Upper lobe of left lung (tissue), 6 donors: ENCODE data around the gene SP8. TPM values are rescaled to one million over a fixed set of nuclear protein-coding genes. Genes with fewer than 3 reads are reported as not detected.

ENCODE experiments used
- ATAC-seq, 2 donors: fragments of 200-7000 bp; cut with Tn5 transposase; one replicate each; pipeline ENCODE4 v1.9.1; 2022; ENCODE audit warnings: mild to moderate bottlenecking in 2 of 2, moderate library complexity in 2 of 2; ENCODE audit not compliant: low FRiP score in 2 of 2
- DNase-seq, 2 donors: peaks; one replicate each; pipeline ENCODE4 v3.0.0-alpha.2; 2019 to 2020
- H3K27ac ChIP-seq, 4 donors: fragments of 200-600 bp; sonication (generic); one replicate each; pipeline ENCODE4 v1.5.1; 2016 to 2019
- H3K27me3 ChIP-seq, 4 donors: fragments of 200-600 bp; sonication (generic); one replicate each; pipeline ENCODE4 v1.5.1; 2017 to 2019
- H3K36me3 ChIP-seq, 4 donors: fragments of 200-600 bp; sonication (generic); one replicate each; pipeline ENCODE4 v1.5.1; 2016 to 2019
- H3K4me1 ChIP-seq, 4 donors: fragments of 200-600 bp; sonication (generic); one replicate each; pipeline ENCODE4 v1.5.1; 2018 to 2019
- H3K4me3 ChIP-seq, 4 donors: fragments of 200-600 bp; sonication (generic); one replicate each; pipeline ENCODE4 v1.5.1; 2017 to 2019; ENCODE audit warnings: mild to moderate bottlenecking in 2 of 4, moderate library complexity in 1 of 4
- H3K9me3 ChIP-seq, 4 donors: fragments of 200-600 bp; sonication (generic); one replicate each; pipeline ENCODE4 v1.5.1; 2018 to 2019
- CTCF ChIP-seq, 6 experiments: fragments of 450-650 bp in 4 of 6; fragments of 200-600 bp in 2 of 6; sonication (generic) in 2 of 6; IDR thresholded peaks; one replicate each; pipeline ENCODE4 v1.5.1; 2016 to 2019; ENCODE audit warnings: antibody characterized with exemption in 6 of 6
- EP300 ChIP-seq, 4 donors: sonication (generic); formaldehyde crosslinking; IDR thresholded peaks; one replicate each; pipeline ENCODE4 v1.5.1; 2017; ENCODE audit warnings: antibody characterized with exemption in 4 of 4, control low read depth in 2 of 4
- POLR2A ChIP-seq, 4 donors: fragments of 450-650 bp; IDR thresholded peaks; one replicate each; pipeline ENCODE4 v1.5.1; 2016 to 2017; ENCODE audit warnings: antibody characterized with exemption in 4 of 4, mild to moderate bottlenecking in 2 of 4
- POLR2AphosphoS5 ChIP-seq, 2 donors: sonication (generic); formaldehyde crosslinking; IDR thresholded peaks; one replicate each; pipeline ENCODE4 v1.5.1; 2017; ENCODE audit warnings: antibody characterized with exemption in 2 of 2
- WGBS, 2 donors: methylation state at CpG; one replicate each; pipeline ENCODE4 v1.1.5; 2017 to 2018; 5-methylcytosine and 5-hydroxymethylcytosine counted together
- total RNA-seq, 6 donors: library from RNA; depleted of rRNA in 4 of 6; stranded (reverse); fragments of >200 nt in 4 of 6; gene quantifications; one replicate each; pipeline versions ENCODE4 v1.1.0 to v1.2.1, GENCODE V29; 2016 to 2021
- donor health status: DM: no; HTN: no; CAD: no; lungs with moderate emphysema.
- donor health status: DM: no; HTN: yes; CAD: no; lungs with severe emphysema.

Gene SP8
- total RNA-seq, 6 donors from 2014 or later, result not detected

GRCh38 chr7:20798081-20798693, 11.5 kb upstream of the SP8 start:
- ATAC-seq (peak; percentile 74 to 87), DNase-seq (peak; percentile 49 to 89)
- Histone ChIP-seq H3K27me3 (peaks cover 0 to 59% (median 37%) of the 10 kb centered on the region in 4 donors), H3K4me1 (peaks cover 13 to 24% (median 19%) of the 10 kb centered on the region in 4 donors), H3K9me3 (peaks cover 0 to 8% (median 0%) of the 10 kb centered on the region in 4 donors), H3K27ac (no peak overlapping the region), H3K4me3 (peak overlapping the region in 3 of 4 donors; percentile 51 to 65 (median 59)), H3K36me3 (no peaks in the 10 kb centered on the region)
- WGBS, 2 donors, result 0% methylated on average over 3 to 5 of the region's 77 CpGs
- TF ChIP-seq POLR2A (IDR thresholded peaks at IDR 0.05), result no peak

- Histone ChIP-seq H3K4me1 (peaks cover 13 to 24% (median 19%) of the 10 kb centered on the region in 4 donors), H3K4me3 (peak overlapping the region in 3 of 4 donors; percentile 51 to 65 (median 59)), H3K27me3 (peaks cover 0 to 65% (median 39%) of the 10 kb centered on the region in 4 donors), H3K9me3 (peaks cover 0 to 8% (median 0%) of the 10 kb centered on the region in 4 donors), H3K36me3 (no peaks in the 10 kb centered on the region), H3K27ac (no peak overlapping the region)
- ATAC-seq, result peak; percentile 24 to 34
- DNase-seq, result no peak
- TF ChIP-seq CTCF (IDR thresholded peaks at IDR 0.05) (no peak), EP300 (IDR thresholded peaks at IDR 0.05) (no peak), POLR2AphosphoS5 (IDR thresholded peaks at IDR 0.05) (no peak), POLR2A (IDR thresholded peaks at IDR 0.05) (no peak)
- WGBS, 2 donors, result 3 to 4% methylated on average over 23 to 30 of the region's 40 CpGs
These were observed 10.9 kb upstream of the SP8 start for GRCh38 chr7:20797462-20798080.

- ATAC-seq (no peak), DNase-seq (peak in 1 of 2 donors; percentile 45)
- TF ChIP-seq CTCF (IDR thresholded peaks at IDR 0.05) (no peak), POLR2AphosphoS5 (IDR thresholded peaks at IDR 0.05) (no peak), POLR2A (IDR thresholded peaks at IDR 0.05) (no peak), EP300 (IDR thresholded peaks at IDR 0.05) (no peak)
- H3K27me3 ChIP-seq, result peaks cover 0 to 68% (median 39%) of the 10 kb centered on the region in 4 donors
- no peak overlapping the region for H3K27ac ChIP-seq
- H3K9me3 ChIP-seq, result peaks cover 0 to 8% (median 0%) of the 10 kb centered on the region in 4 donors
- peak overlapping the region in 2 of 4 donors; percentile 59 to 65 for H3K4me3 ChIP-seq
- no peaks in the 10 kb centered on the region for H3K36me3 ChIP-seq
- peaks cover 13 to 24% (median 19%) of the 10 kb centered on the region in 4 donors for H3K4me1 ChIP-seq
- 5 to 8% methylated on average over 19 of the region's 19 CpGs for WGBS, 2 donors
These were observed 10.4 kb upstream of the SP8 start for GRCh38 chr7:20797042-20797461.

GRCh38 chr7:20796500-20796899, 9.8 kb upstream of the SP8 start:
- ATAC-seq (no peak), DNase-seq (no peak)
- Histone ChIP-seq H3K27ac (no peak overlapping the region), H3K36me3 (no peaks in the 10 kb centered on the region), H3K4me1 (peaks cover 13 to 24% (median 19%) of the 10 kb centered on the region in 4 donors), H3K4me3 (no peak overlapping the region), H3K27me3 (peaks cover 0 to 73% (median 39%) of the 10 kb centered on the region in 4 donors), H3K9me3 (peaks cover 0 to 8% (median 0%) of the 10 kb centered on the region in 4 donors)
- 14 to 19% methylated on average over 6 of the region's 6 CpGs for WGBS, 2 donors
- no peak for TF ChIP-seq EP300 (IDR thresholded peaks at IDR 0.05)

GRCh38 chr7:20795881-20796280, 9.2 kb upstream of the SP8 start:
- Histone ChIP-seq H3K4me3 (no peak overlapping the region), H3K27ac (no peak overlapping the region), H3K4me1 (peaks cover 15 to 27% (median 19%) of the 10 kb centered on the region in 4 donors), H3K27me3 (peaks cover 0 to 79% (median 45%) of the 10 kb centered on the region in 4 donors), H3K9me3 (peaks cover 0 to 8% (median 0%) of the 10 kb centered on the region in 4 donors), H3K36me3 (no peaks in the 10 kb centered on the region)
- DNase-seq (no peak), ATAC-seq (no peak)
- 11 to 14% methylated on average over 5 of the region's 5 CpGs for WGBS, 2 donors
- TF ChIP-seq CTCF (IDR thresholded peaks at IDR 0.05) (no peak), POLR2A (IDR thresholded peaks at IDR 0.05) (no peak), EP300 (IDR thresholded peaks at IDR 0.05) (no peak), POLR2AphosphoS5 (IDR thresholded peaks at IDR 0.05) (no peak)
